Measurements from ENCODE around the gene FOXN3. TPM values are rescaled to one million over a fixed set of nuclear protein-coding genes. Genes with fewer than 3 reads are reported as not detected.

Gene FOXN3
- total and polyA plus RNA-seq, 10 donors: 9.2 to 121 (median 98.3) TPM

DNA sequence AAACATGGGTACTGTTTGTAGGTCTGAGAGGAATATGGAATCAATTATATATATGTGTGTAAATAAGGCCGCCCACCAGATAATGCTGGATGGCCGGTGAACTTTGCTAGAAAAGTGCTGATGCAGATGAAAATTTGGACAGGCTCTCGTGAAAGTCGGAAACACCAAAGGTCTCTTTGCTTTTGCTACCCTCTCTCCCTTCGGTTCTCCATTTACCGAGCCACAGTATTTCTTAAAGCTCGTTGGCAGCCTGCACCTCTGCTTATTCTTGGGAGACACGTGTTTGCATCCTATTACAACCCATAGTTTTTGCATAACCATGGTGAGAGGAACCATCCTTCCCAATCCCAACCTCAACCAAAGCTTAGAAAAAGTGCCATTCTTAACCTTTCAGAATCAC lies 109.6 kb downstream of the FOXN3 start:
- H3K27me3 ChIP-seq (replicated peaks in 1 of 7): no peaks in the 10 kb centered on the region
- 81 to 87% (median 84%) methylated on average over 8 of the region's 8 CpGs for WGBS, 5 donors
- peaks cover 32 to 73% (median 62%) of the 10 kb centered on the region in 6 donors for H3K4me1 ChIP-seq
- no peaks in the 10 kb centered on the region for H3K36me3 ChIP-seq
- TF ChIP-seq, protein P1, sequence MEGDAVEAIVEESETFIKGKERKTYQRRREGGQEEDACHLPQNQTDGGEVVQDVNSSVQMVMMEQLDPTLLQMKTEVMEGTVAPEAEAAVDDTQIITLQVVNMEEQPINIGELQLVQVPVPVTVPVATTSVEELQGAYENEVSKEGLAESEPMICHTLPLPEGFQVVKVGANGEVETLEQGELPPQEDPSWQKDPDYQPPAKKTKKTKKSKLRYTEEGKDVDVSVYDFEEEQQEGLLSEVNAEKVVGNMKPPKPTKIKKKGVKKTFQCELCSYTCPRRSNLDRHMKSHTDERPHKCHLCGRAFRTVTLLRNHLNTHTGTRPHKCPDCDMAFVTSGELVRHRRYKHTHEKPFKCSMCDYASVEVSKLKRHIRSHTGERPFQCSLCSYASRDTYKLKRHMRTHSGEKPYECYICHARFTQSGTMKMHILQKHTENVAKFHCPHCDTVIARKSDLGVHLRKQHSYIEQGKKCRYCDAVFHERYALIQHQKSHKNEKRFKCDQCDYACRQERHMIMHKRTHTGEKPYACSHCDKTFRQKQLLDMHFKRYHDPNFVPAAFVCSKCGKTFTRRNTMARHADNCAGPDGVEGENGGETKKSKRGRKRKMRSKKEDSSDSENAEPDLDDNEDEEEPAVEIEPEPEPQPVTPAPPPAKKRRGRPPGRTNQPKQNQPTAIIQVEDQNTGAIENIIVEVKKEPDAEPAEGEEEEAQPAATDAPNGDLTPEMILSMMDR (IDR thresholded peaks at IDR 0.05 in 8 of 11, conservative IDR thresholded peaks at IDR 0.05 in 3 of 11): no peak
- no peak for TF ChIP-seq POLR2AphosphoS5 (IDR thresholded peaks at IDR 0.05)
- no peak for TF ChIP-seq POLR2A (IDR thresholded peaks at IDR 0.05)
- no peak for DNase-seq
- H3K4me3 ChIP-seq: no peak overlapping the region
- peak overlapping the region in 3 of 8 donors; percentile 1 to 89 (median 89) for H3K27ac ChIP-seq
- H3K9me3 ChIP-seq: no peaks in the 10 kb centered on the region
- intact Hi-C loops (cut with DNase I; ENCODE audit: low total_unique reads): no loop called here

DNA sequence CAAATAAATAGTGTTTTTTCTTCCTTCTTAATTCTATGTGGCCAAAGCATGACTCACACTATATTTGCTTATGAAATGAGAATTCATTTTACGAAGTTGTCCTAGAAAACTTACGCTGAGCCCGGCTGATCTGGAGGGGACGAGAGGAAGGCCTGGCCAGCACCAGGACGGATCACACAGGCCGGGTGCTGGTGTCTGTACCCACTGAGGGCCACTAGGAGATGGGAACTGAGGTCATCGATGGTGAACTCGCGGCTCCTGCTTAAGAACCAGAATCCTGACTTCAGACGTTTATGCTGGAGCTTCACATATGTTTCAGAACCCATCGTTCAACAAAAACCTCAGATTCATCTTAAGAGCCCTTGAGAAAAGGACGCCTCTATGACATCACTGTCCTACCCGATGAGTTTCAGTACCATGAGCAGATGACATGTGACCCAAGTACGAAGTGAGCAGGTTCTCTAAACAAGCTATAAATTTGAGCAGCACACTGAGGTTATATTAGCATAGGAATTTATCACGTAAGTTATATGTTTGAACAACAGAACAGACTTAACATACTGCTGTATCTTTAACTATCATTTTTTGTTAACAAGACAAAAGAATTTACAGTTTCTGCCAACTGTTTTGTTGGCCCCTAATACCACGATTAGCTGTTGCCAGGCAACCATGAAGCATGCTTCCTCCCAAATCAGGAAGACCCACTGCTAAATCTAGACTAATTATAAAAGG lies 111.9 kb downstream of the FOXN3 start:
- TF ChIP-seq POLR2A (IDR thresholded peaks at IDR 0.05): no peak
- TF ChIP-seq, protein P1 (IDR thresholded peaks at IDR 0.05 in 8 of 11, conservative IDR thresholded peaks at IDR 0.05 in 3 of 11): peak in 1 of 11 experiments; percentile 8
- TF ChIP-seq POLR2AphosphoS5 (IDR thresholded peaks at IDR 0.05): peak in 2 of 3 donors; percentile 10 to 44
- H3K9me3 ChIP-seq: no peaks in the 10 kb centered on the region
- H3K27ac ChIP-seq: peak overlapping the region; percentile 67 to 89 (median 86)
- no peak for DNase-seq
- no peaks in the 10 kb centered on the region for H3K36me3 ChIP-seq
- peaks cover 38 to 83% (median 70%) of the 10 kb centered on the region in 6 donors for H3K4me1 ChIP-seq
- intact Hi-C loops (cut with DNase I; ENCODE audit: low total_unique reads): no loop called here
- no peak overlapping the region for H3K4me3 ChIP-seq
- no peaks in the 10 kb centered on the region for H3K27me3 ChIP-seq (replicated peaks in 1 of 7)
- WGBS, 5 donors: 54 to 62% (median 56%) methylated on average over 16 of the region's 16 CpGs

DNA sequence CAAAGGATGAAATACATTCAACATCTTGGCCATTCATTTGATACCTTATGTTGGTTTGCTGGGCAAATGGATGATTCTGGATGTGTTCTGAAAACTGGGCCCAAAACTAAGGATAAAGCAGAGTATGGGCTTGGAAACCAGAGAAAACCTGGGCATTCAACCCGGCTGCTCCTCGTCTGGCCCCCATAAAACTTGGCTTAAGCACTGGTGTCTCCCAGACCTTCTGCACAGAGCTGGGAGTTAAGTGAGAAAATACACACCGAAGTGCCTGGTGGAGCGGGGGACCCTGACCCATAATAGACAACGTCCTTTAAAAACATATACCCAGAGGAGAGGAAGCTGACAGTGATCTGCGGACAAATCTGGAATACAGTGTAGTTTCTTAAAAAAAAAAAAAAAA lies 112.5 kb downstream of the FOXN3 start:
- no peak for DNase-seq
- Histone ChIP-seq H3K9me3 (no peaks in the 10 kb centered on the region), H3K36me3 (no peaks in the 10 kb centered on the region), H3K4me1 (peaks cover 38 to 81% (median 70%) of the 10 kb centered on the region in 6 donors), H3K4me3 (peak overlapping the region in 2 of 8 donors; percentile 4 to 45), H3K27ac (peak overlapping the region; percentile 67 to 89 (median 86)), H3K27me3 (replicated peaks in 1 of 7) (no peaks in the 10 kb centered on the region)
- intact Hi-C loops (cut with DNase I; ENCODE audit: low total_unique reads): no loop called here
- TF ChIP-seq, protein P1 (IDR thresholded peaks at IDR 0.05 in 8 of 11, conservative IDR thresholded peaks at IDR 0.05 in 3 of 11): no peak
- TF ChIP-seq POLR2AphosphoS5 (IDR thresholded peaks at IDR 0.05): no peak
- no peak for TF ChIP-seq POLR2A (IDR thresholded peaks at IDR 0.05)
- 71 to 88% (median 76%) methylated on average over 6 of the region's 6 CpGs for WGBS, 5 donors
